Hepatocyte (in vitro differentiated cells): ENCODE results near the gene NPHP4. TPM values are rescaled to one million over a fixed set of nuclear protein-coding genes. Genes with fewer than 3 reads are reported as not detected.

ENCODE experiments used
- DNase-seq: peaks from one replicate; pipeline ENCODE4 v3.0.0-alpha.2; 2016; ENCODE audit warnings: low spot score
- H2AFZ ChIP-seq: fragments of 200-600 bp; sonication (generic); 2 replicates; pipeline ENCODE4 v1.6.0; 2016; ENCODE audit warnings: antibody characterized with exemption, mild to moderate bottlenecking
- H3K27ac ChIP-seq: fragments of 200-600 bp; sonication (generic); 2 replicates; pipeline ENCODE4 v1.5.1; 2016; ENCODE audit warnings: mild to moderate bottlenecking
- H3K27me3 ChIP-seq: fragments of 200-600 bp; sonication (generic); 2 replicates; pipeline ENCODE4 v1.6.1; 2016
- H3K36me3 ChIP-seq: fragments of 200-600 bp; sonication (generic); replicated peaks from 2 replicates; pipeline ENCODE4 v1.5.1; 2016; ENCODE audit warnings: low read depth; ENCODE audit not compliant: insufficient read depth
- H3K4me1 ChIP-seq: fragments of 200-600 bp; sonication (generic); 2 replicates; pipeline ENCODE4 v1.5.1; 2016; ENCODE audit warnings: mild to moderate bottlenecking, moderate library complexity; ENCODE audit not compliant: insufficient read depth
- H3K4me2 ChIP-seq: fragments of 200-600 bp; sonication (generic); 2 replicates; pipeline ENCODE4 v1.6.0; 2016
- H3K4me3 ChIP-seq: fragments of 200-600 bp; sonication (generic); 2 replicates; pipeline ENCODE4 v1.5.1; 2016; ENCODE audit warnings: mild to moderate bottlenecking
- H3K79me2 ChIP-seq: fragments of 200-600 bp; sonication (generic); 2 replicates; pipeline ENCODE4 v1.6.0; 2017; ENCODE audit warnings: mild to moderate bottlenecking
- H3K9me2 ChIP-seq: fragments of 200-600 bp; sonication (generic); replicated peaks from 2 replicates; pipeline ENCODE4 v1.6.0; 2017; ENCODE audit warnings: mild to moderate bottlenecking; ENCODE audit not compliant: insufficient read depth
- H3K9me3 ChIP-seq: fragments of 200-600 bp; sonication (generic); 2 replicates; pipeline ENCODE4 v1.5.1; 2016; ENCODE audit warnings: low read depth, mild to moderate bottlenecking
- H4K20me1 ChIP-seq: fragments of 200-600 bp; sonication (generic); 2 replicates; pipeline ENCODE4 v1.6.0; 2016; ENCODE audit warnings: mild to moderate bottlenecking; ENCODE audit not compliant: insufficient read depth, poor library complexity, severe bottlenecking
- CTCF ChIP-seq: fragments of 200-600 bp; sonication (generic); IDR thresholded peaks from 2 replicates; pipeline ENCODE4 v1.5.1; 2016; ENCODE audit warnings: antibody characterized with exemption, mild to moderate bottlenecking; ENCODE audit not compliant: poor library complexity
- EZH2 ChIP-seq: fragments of 200-600 bp; sonication (generic); IDR thresholded peaks from 2 replicates; pipeline ENCODE4 v1.6.1; 2016; ENCODE audit warnings: antibody characterized with exemption, mild to moderate bottlenecking, borderline replicate concordance
- EZH2phosphoT487 ChIP-seq: fragments of 200-600 bp; sonication (generic); IDR thresholded peaks from one replicate; pipeline ENCODE4 v1.6.1; 2018; ENCODE audit warnings: antibody characterized with exemption, mild to moderate bottlenecking, low read depth, moderate library complexity; ENCODE audit not compliant: unreplicated experiment, severe bottlenecking
- WGBS: methylation state at CpG from one replicate; pipeline ENCODE4 v1.1.6; 2016; ENCODE audit warnings: low lambda C conversion rate; ENCODE audit errors: missing lambda C conversion rate; 5-methylcytosine and 5-hydroxymethylcytosine counted together
- polyA plus RNA-seq: library from polyadenylated mRNA; unstranded; fragments of >200 nt; fragmentation: Nextera tagmentation; extraction: Ambion mirVana; gene quantifications from 2 replicates; pipeline ENCODE4 v1.2.1, GENCODE V29; 2016
- total RNA-seq: library from RNA; depleted of rRNA; stranded (reverse); fragments of >200 nt; gene quantifications from 2 replicates; pipeline ENCODE4 v1.2.3, GENCODE V29; 2014

NPHP4 gene
- total and polyA plus RNA-seq, 2 experiments from 2014 or later = 5.6 to 6.0 TPM

GRCh38 chr1:5873556-5873955 is 118.7 kb downstream of the NPHP4 start:
- Histone ChIP-seq H3K36me3 (no peaks in the 10 kb centered on the region), H3K9me2 (no peaks in the 10 kb centered on the region), H3K4me3 (no peak overlapping the region), H3K4me1 (no peaks in the 10 kb centered on the region), H2AFZ (no peak overlapping the region), H3K9me3 (no peaks in the 10 kb centered on the region), H4K20me1 (no peaks in the 10 kb centered on the region), H3K27me3 (no peaks in the 10 kb centered on the region), H3K27ac (no peak overlapping the region), H3K4me2 (no peak overlapping the region), H3K79me2 (no peaks in the 10 kb centered on the region)
- WGBS = 97% methylated on average over 7 of the region's 7 CpGs
- no peak for DNase-seq
- no peak for TF ChIP-seq CTCF
- TF ChIP-seq EZH2 = no peak
- no peak for TF ChIP-seq EZH2phosphoT487

- WGBS = 98% methylated on average over 16 of the region's 16 CpGs
- no peak overlapping the region for H3K27ac ChIP-seq
- no peak overlapping the region for H2AFZ ChIP-seq
- H3K9me3 ChIP-seq = no peaks in the 10 kb centered on the region
- TF ChIP-seq CTCF = no peak
- no peak for TF ChIP-seq EZH2phosphoT487
- no peak for TF ChIP-seq EZH2
- H3K36me3 ChIP-seq = no peaks in the 10 kb centered on the region
- H3K4me3 ChIP-seq = no peak overlapping the region
- no peak for DNase-seq
- H3K27me3 ChIP-seq = no peaks in the 10 kb centered on the region
- no peak overlapping the region for H3K4me2 ChIP-seq
- H4K20me1 ChIP-seq = no peaks in the 10 kb centered on the region
- H3K9me2 ChIP-seq = no peaks in the 10 kb centered on the region
- H3K4me1 ChIP-seq = no peaks in the 10 kb centered on the region
- H3K79me2 ChIP-seq = no peaks in the 10 kb centered on the region
Observed at GRCh38 chr1:5872886-5873285, 119.3 kb downstream of the NPHP4 start.

GRCh38 chr1:5868931-5869500 is 123.2 kb downstream of the NPHP4 start:
- Histone ChIP-seq H3K36me3 (no peaks in the 10 kb centered on the region), H3K4me2 (no peak overlapping the region), H3K4me1 (no peaks in the 10 kb centered on the region), H3K9me3 (no peaks in the 10 kb centered on the region), H2AFZ (no peak overlapping the region), H4K20me1 (no peaks in the 10 kb centered on the region), H3K27me3 (no peaks in the 10 kb centered on the region), H3K9me2 (no peaks in the 10 kb centered on the region), H3K4me3 (no peak overlapping the region), H3K79me2 (no peaks in the 10 kb centered on the region), H3K27ac (no peak overlapping the region)
- TF ChIP-seq EZH2phosphoT487 (no peak), EZH2 (no peak), CTCF (no peak)
- 97% methylated on average over 5 of the region's 6 CpGs for WGBS
- no peak for DNase-seq
